Panc1 (cell line): Measurements from ENCODE around the gene TMPRSS11D. TPM values are rescaled to one million over a fixed set of nuclear protein-coding genes. Genes with fewer than 3 reads are reported as not detected.

Experiments
- ATAC-seq: fragments of 200-7000 bp; cut with Tn5 transposase; 2 replicates; pipeline ENCODE4 v1.9.1; 2020; ENCODE audit warnings: mild to moderate bottlenecking, moderate library complexity
- BruUV-seq: library from RNA; stranded (reverse); fragments of 400-500 nt; replicated peaks from 2 replicates; lab custom pipeline; 2021; lab: Mats Ljungman, UMichigan
- CTCF ChIA-PET: fragments of 300-600 bp; sonication (Branson Sonifier 250); formaldehyde crosslinking; loops from one replicate; lab custom pipeline; 2022; ENCODE audit warnings: antibody characterized with exemption; lab: Charles Lee
- POLR2A ChIA-PET: fragments of 300-600 bp; sonication (Branson Sonifier 250); formaldehyde crosslinking; loops from one replicate; lab custom pipeline; 2022; ENCODE audit warnings: antibody characterized with exemption; lab: Charles Lee
- DNase-seq: peaks from one replicate; pipeline ENCODE4 v3.0.0-alpha.2; 2010; ENCODE audit warnings: low read depth, low spot score
- H3K27ac ChIP-seq: 2 replicates; pipeline ENCODE4 v1.5.1; 2011; ENCODE audit warnings: mild to moderate bottlenecking, low read length, inconsistent platforms
- H3K27me3 ChIP-seq: fragments of 200-500 bp; sonication (Bioruptor generic); 2 replicates; pipeline ENCODE4 v1.6.0; 2014; ENCODE audit warnings: low read length, inconsistent platforms; ENCODE audit not compliant: control insufficient read depth, insufficient read depth
- H3K36me3 ChIP-seq: fragments of 200-500 bp; sonication (Bioruptor generic); 2 replicates; pipeline ENCODE4 v1.5.1; 2014; ENCODE audit warnings: inconsistent platforms, mild to moderate bottlenecking, low read length, moderate library complexity; ENCODE audit not compliant: control insufficient read depth, insufficient read depth
- H3K4me1 ChIP-seq: 2 replicates; pipeline ENCODE4 v1.5.1; 2011; ENCODE audit warnings: inconsistent platforms, mild to moderate bottlenecking, low read length, moderate library complexity; ENCODE audit not compliant: control insufficient read depth, insufficient read depth
- H3K4me3 ChIP-seq, 2 experiments: 2 replicates each; pipeline ENCODE4 v1.5.1; 2011 to 2012; ENCODE audit warnings: low read depth in 2 of 2, low read length in 2 of 2, mild to moderate bottlenecking in 2 of 2, inconsistent platforms in 1 of 2, moderate library complexity in 1 of 2
- H3K9me3 ChIP-seq: fragments of 200-500 bp; sonication (Bioruptor generic); 2 replicates; pipeline ENCODE4 v1.5.1; 2014; ENCODE audit warnings: low read depth, mild to moderate bottlenecking, inconsistent platforms, low read length, moderate library complexity; ENCODE audit not compliant: control insufficient read depth, insufficient read depth
- POLR2AphosphoS5 ChIP-seq: IDR thresholded peaks from 2 replicates; pipeline ENCODE4 v1.6.1; 2012; ENCODE audit warnings: mild to moderate bottlenecking, low read depth, low read length, moderate library complexity
- REST ChIP-seq, 2 experiments: IDR thresholded peaks; 2 replicates each; pipeline ENCODE4 v1.6.1; 2011 to 2012; ENCODE audit warnings: low read depth in 2 of 2, control low read depth in 1 of 2, low read length in 1 of 2, mild to moderate bottlenecking in 1 of 2, moderate library complexity in 1 of 2; ENCODE audit not compliant: insufficient read depth in 1 of 2
- SIN3A ChIP-seq: IDR thresholded peaks from 2 replicates; pipeline ENCODE4 v1.6.1; 2012; ENCODE audit warnings: low read depth, mild to moderate bottlenecking, low read length, moderate library complexity, borderline replicate concordance; ENCODE audit not compliant: insufficient read depth
- TCF7L2 ChIP-seq: IDR thresholded peaks from 2 replicates; pipeline ENCODE4 v1.6.1; 2011; ENCODE audit warnings: mild to moderate bottlenecking, low read depth, low read length, inconsistent platforms
- in situ Hi-C: cut with HindIII; loops from 2 replicates; pipeline ENCODE4 v1.10.0; 2016; ENCODE audit warnings: low sequenced_read_pairs, low pct_unique_long_range_greater_than_20kb
- intact Hi-C: fragments of 100-400 bp; cut with micrococcal nuclease; formaldehyde crosslinking; loops from one replicate; pipeline ENCODE4 v1.10.0; 2022; ENCODE audit not compliant: unreplicated experiment
- total RNA-seq: library from RNA; stranded (reverse); gene quantifications from one replicate; pipeline ENCODE4 v1.2.1, GENCODE V29; 2021; ENCODE audit not compliant: unreplicated experiment
- TF ChIP-seq, protein P1 (sequence below): fragments of 450-650 bp; IDR thresholded peaks from 2 replicates; pipeline ENCODE4 v1.5.1; 2017; ENCODE audit warnings: mild to moderate bottlenecking

The TMPRSS11D gene
- total RNA-seq, 1 experiment from 2014 or later, result not detected

- CTCF ChIA-PET, result no interaction called here
- TF ChIP-seq SIN3A, result no peak
- TF ChIP-seq POLR2AphosphoS5, result no peak
- TF ChIP-seq, protein P1, sequence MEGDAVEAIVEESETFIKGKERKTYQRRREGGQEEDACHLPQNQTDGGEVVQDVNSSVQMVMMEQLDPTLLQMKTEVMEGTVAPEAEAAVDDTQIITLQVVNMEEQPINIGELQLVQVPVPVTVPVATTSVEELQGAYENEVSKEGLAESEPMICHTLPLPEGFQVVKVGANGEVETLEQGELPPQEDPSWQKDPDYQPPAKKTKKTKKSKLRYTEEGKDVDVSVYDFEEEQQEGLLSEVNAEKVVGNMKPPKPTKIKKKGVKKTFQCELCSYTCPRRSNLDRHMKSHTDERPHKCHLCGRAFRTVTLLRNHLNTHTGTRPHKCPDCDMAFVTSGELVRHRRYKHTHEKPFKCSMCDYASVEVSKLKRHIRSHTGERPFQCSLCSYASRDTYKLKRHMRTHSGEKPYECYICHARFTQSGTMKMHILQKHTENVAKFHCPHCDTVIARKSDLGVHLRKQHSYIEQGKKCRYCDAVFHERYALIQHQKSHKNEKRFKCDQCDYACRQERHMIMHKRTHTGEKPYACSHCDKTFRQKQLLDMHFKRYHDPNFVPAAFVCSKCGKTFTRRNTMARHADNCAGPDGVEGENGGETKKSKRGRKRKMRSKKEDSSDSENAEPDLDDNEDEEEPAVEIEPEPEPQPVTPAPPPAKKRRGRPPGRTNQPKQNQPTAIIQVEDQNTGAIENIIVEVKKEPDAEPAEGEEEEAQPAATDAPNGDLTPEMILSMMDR, result no peak
- TF ChIP-seq REST (IDR thresholded peaks at IDR 0.05; ENCODE audit: insufficient read depth in 1 of 2, low read depth in 2 of 2, low read length in 1 of 2), result no peak
- no peak for TF ChIP-seq TCF7L2
- ATAC-seq (no peak), DNase-seq (no peak)
- in situ Hi-C loops (no loop called here), intact Hi-C loops (no loop called here)
- Histone ChIP-seq H3K9me3 (no peaks in the 10 kb centered on the region), H3K4me3 (no peak overlapping the region), H3K36me3 (no peaks in the 10 kb centered on the region), H3K27ac (no peak overlapping the region), H3K27me3 (no peaks in the 10 kb centered on the region; the same call in 1 of the 2 replicates), H3K4me1 (no peaks in the 10 kb centered on the region)
- BruUV-seq, result no TSS peak
- POLR2A ChIA-PET, result no interaction called here
Observed at GRCh38 chr4:67926485-67926884, 42.7 kb upstream of the TMPRSS11D start.

DNA sequence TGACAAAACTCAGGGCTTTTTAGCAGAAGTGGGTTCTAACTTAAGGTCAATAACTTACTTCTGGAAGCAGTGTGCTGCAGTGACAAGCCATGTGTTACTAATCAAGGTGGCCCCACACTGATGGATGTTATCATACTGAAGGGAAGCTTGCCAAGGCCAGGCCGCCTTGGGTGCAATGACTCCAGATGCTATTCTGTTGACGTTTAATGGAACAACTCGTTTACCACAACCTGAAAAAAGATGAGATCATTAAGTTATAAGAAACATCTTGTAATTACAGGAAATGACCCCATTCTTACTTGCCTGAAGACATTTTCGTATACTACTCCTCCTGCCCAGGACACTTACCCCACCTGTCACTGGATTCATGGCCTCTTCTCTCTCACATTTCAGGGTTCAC, 38.9 kb upstream of the TMPRSS11D start:
- intact Hi-C loops (no loop called here), in situ Hi-C loops (no loop called here)
- Histone ChIP-seq H3K9me3 (no peaks in the 10 kb centered on the region), H3K36me3 (no peaks in the 10 kb centered on the region), H3K27me3 (no peaks in the 10 kb centered on the region), H3K27ac (no peak overlapping the region), H3K4me3 (no peak overlapping the region), H3K4me1 (no peaks in the 10 kb centered on the region)
- CTCF ChIA-PET, result no interaction called here
- no TSS peak for BruUV-seq
- POLR2A ChIA-PET, result no interaction called here
- DNase-seq, result no peak
- ATAC-seq, result no peak
- TF ChIP-seq SIN3A (no peak), TCF7L2 (no peak), POLR2AphosphoS5 (no peak), REST (IDR thresholded peaks at IDR 0.05; ENCODE audit: insufficient read depth in 1 of 2, low read depth in 2 of 2, low read length in 1 of 2) (no peak)
- TF ChIP-seq, protein P1, result no peak
